ENCODE results near the gene RNF39.
"Not testable (repeated sequence)": the region's sequence is repeated elsewhere in the genome, so short reads cannot be mapped to it uniquely, and the experiment has no call there.

The RNF39 gene

DNA sequence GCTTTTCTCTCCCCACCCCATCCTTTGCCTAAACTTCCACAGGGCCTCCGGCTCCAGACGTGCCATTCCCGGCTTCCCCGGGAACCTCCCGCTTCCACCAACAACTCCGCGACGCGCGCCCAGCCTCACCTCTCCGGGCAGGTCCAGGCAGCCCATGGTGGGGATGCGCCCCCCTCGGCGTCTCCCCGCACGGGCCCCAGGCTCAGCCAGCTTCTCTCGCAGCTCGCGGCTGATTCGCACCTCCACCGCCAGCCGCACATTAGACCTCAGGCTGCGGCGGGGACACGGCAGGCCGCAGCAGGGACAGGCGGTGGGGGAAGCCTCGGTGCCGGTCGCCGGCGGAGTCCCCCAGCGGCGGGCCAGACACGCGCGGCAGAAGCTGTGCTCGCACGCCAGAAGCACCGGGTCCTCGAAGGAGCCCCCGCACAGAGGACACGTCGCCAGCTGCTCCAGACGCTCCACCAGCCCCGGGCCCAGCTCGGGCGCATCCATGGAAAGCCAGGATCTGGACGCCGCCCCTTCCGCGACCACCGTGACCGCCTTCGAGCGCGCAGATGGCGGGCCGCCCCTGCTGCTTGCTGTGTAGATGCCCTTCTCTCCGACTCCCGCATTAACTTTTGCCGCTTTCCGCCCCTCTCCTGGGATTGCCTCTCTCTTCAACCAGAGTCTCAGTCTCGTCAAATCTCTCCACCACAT is at the start of gene RNF39:
TSS of gene RNF39 (minus strand) at position 676 of the 696 bp plus-strand sequence. CDS start at position 492, 184 bp downstream.
- DNase-seq, result no peak

GRCh38 chr6:30122515-30122914 is 46.9 kb upstream of the RNF39 start:
- DNase-seq, result no peak

GRCh38 chr6:30121446-30122366 is 46.1 kb upstream of the RNF39 start:
- DNase-seq, result no peak

- DNase-seq, result not testable (repeated sequence)
Observed at GRCh38 chr6:30118691-30119090, 43.1 kb upstream of the RNF39 start.

GRCh38 chr6:30116724-30117123 is 41.2 kb upstream of the RNF39 start:
- DNase-seq, result no peak

DNA sequence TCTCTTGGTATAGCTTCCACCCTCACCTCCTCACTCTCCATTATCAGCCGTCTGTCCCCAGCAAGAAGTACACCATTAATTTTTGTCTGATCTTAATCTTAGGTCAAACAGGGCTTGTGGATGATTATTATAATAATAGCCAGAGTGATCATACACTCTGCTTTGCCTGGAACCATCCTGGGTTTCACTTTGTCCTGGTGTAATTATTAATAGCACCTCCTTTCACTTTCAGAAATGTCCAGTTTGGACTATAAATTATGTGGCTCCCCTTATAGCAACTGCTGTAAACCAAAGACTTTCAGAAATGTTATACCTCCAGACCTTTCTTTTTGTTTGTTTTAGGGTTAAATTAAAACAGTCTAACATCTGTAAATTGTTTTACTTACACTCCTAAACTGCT is 38.3 kb upstream of the RNF39 start:
- DNase-seq, result no peak

- no peak for DNase-seq
Observed at GRCh38 chr6:30113003-30113759, 37.6 kb upstream of the RNF39 start, which contains the start of gene TRIM31. Gene TRIM31 (minus strand): TSS chr6:30113090. CDS start chr6:30112805, 285 bp downstream.

DNA sequence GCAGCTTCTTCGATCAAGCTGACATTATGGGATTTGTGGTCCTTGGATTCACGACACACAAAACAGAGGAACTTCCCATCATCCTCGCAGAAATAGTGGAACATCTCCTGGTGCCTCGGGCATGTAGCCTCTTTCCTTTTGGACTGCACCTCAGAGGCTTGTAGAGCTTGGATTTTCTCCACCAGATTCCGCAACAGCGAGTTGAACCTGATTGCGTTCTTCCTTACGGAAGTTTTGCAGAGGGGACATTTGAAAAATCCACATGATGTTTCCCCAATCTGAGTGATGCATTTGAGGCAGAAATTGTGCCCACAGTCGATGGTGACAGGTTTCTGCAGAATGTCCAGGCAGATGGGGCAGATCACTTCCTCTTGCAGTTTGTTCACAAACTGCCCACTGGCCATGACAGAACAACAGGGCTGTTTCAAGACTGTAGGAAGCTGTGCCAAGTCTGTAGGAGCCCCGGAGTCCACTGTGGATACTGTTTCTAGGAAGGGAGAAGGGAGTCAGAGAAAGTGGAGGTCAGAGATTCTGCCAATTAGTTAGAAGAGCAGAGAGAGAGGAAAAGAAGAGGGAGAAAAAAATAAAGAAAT is 36.9 kb upstream of the RNF39 start:
- DNase-seq, result no peak

GRCh38 chr6:30111266-30111856 is 35.8 kb upstream of the RNF39 start:
- no peak for DNase-seq

- no peak for DNase-seq
Observed at GRCh38 chr6:30104661-30105060, 29.1 kb upstream of the RNF39 start.

DNA sequence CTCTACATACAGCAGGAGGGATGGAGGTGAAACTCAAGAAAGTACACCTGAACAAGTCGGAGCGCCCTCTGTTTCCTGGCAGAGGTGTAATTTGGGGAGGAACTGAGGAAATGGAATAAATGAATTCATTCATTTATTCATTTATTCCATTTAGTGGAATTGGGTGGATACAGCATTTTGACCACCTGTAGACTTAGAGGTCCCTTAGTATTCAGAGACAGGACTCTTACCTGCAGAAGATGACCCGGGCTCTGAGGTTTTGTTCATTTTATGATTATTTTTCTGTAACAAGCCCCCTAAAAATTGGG is 28.3 kb upstream of the RNF39 start:
- DNase-seq, result no peak

DNA sequence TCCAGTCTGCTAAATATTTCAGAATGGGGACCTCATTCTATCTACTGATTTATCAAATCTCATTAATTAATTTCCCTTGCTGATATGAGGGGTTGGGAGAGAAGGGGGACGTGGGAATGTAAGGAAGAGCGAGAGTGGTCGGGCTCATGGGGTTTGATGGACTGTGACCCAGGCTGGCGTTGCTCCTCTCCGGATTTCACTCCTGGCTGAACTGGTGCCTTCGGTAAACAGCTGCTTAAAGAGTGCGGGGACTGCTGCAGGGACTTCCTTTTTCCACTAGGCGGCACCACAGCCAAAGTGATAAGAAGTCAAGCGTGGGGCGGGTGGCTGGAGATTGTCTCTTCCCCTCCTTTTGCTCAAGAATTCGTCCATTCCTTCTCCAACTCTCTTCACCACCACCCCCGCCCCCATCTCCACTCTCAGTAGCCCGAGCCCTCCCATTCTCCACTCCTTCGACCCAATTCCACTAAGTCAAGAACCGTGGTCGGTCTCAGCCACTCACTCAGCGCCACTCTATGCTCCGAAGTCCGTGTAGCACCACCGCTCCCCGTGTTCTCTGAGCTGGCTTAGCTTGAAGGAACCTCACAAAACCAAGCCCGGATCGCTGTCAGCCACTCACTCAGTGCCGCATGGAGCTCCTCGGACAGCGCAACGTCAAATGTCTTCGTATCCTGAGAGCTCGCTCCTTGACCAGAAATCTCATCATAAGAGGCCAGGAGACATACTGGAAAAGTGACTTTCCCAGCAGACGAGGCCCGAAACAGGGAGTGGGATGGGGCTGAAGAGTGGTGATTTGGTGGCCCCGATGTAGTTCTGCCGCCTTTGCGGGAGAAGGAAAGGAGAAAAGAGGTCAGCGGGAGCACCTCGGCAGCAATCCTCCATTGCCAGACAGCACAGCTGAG is 27.7 kb upstream of the RNF39 start:
- peak; percentile 86 to 88 for DNase-seq

DNA sequence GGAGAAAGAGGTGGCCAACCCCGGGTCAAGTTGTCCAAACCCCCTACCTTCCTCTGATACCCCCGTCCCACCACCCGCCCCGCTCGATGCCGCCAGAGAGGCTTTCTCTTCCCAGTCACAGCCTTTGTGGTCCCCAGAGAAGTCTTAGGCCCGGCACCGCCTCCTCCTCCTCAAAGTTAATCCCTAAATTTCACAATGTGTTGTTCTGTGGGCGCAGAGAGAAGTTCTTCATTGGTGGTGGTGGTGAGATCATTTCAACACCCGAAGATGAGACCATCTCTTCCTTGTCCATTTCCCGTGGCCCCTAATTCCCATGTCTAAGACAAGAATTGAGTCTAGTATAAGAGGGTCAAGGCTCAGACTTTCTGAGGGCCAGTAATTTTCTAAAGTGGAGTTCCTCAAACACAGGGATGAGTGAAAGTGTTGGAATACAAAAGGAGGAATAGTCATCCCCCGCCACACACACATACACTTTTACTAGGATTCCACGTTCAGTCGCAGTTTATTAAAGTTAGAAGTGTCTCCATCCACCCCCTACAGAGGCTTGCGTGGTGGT is 26.9 kb upstream of the RNF39 start:
- peak in 1 of 2 donors; percentile 13 for DNase-seq

DNA sequence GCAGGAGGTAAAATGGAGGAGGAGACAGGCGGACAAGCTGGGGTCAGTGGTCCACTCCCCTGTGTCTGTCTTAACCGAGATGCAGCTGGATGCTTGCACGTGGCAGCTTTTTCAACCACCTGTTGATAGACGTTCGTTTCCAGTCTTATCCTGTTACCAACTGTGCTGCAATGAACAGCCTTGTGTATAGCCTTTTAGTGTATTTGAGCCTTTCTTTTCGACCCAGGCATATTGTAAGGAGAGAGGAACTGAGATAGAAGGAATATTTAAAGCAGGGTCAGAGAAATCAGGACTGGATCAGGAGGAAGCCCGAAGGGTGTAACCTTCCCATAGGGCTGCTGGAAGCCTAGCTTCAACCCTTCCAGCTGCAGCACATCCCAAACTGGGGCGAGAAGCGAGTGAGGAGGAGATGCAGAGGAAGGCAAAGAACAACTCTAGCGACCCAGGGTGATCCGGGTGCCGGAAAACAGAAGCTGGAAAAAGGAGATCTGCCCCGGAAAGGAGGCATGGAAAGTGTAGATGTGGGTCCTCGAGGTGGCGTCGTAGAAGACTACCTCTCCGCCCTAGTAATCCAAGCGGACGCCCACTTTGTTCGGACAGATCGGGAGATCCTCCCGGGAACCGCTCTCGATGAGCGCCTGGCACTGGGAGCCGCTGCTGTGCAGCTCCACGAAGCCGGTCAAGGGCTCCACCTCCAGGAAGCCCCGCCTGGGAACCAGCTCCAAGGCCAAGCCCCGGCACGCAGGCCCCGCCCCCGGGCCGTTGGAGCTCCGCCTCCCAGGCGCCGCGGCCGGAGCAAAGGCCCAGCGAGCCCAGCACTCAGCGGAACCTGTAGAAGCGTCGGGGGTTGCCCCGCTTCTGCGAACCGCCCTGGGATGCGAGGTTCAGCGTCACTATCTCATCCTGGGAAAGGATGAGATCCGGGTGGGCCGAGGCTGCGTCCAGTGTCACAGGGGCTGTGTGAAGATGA is 26.2 kb upstream of the RNF39 start:
- peak; percentile 68 for DNase-seq

- peak in 1 of 2 donors; percentile 14 for DNase-seq
Observed at GRCh38 chr6:30100585-30101443, 25.2 kb upstream of the RNF39 start.

- no peak for DNase-seq
Observed at GRCh38 chr6:30100154-30100553, 24.6 kb upstream of the RNF39 start.

- no peak for DNase-seq
Observed at GRCh38 chr6:30097902-30098768, 22.6 kb upstream of the RNF39 start.

DNA sequence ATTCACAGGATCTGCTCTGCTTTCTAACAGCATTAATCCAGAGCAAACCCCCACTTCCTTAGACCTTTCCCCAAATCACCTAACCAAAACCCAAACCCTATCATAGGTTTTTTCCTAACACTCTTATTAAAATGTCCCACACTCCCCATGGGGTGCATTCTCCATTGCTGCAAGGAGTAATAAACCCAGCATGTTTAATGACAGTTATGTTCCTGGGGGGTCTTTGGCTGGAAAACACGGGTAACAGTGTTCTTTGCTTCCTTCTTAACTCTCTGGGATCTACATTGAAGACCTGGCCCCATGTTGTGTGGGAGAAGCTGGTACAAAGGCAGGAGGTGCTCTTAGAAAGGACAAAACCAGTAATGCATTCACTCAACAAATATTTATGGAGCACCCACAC is 21.3 kb upstream of the RNF39 start:
- no peak for DNase-seq

All from CD4-positive, alpha-beta T cell treated with Interleukin-4 for 1 hour (primary cell).